Measurements from ENCODE around the gene MARCO.

DNA sequence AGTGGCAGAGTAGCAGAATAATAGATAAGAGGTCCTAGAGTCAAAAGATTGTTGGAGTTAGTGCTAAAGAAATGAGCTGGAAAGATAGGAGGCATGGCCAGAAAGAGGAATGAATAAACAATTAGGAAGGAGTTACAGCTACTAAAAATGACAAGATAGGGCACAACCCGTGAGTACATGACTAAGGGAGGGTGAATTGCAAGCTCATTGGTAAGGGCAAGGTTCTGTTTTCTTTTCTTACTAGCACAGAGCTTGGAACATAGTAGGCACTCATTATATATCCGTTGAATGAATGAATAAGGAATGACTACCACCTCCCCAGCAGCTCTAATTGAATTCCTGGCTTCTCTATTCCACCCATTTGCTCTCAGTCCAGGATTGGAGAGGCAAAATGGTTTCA is 5.7 kb upstream of the MARCO start:
- TF ChIP-seq, protein P1, sequence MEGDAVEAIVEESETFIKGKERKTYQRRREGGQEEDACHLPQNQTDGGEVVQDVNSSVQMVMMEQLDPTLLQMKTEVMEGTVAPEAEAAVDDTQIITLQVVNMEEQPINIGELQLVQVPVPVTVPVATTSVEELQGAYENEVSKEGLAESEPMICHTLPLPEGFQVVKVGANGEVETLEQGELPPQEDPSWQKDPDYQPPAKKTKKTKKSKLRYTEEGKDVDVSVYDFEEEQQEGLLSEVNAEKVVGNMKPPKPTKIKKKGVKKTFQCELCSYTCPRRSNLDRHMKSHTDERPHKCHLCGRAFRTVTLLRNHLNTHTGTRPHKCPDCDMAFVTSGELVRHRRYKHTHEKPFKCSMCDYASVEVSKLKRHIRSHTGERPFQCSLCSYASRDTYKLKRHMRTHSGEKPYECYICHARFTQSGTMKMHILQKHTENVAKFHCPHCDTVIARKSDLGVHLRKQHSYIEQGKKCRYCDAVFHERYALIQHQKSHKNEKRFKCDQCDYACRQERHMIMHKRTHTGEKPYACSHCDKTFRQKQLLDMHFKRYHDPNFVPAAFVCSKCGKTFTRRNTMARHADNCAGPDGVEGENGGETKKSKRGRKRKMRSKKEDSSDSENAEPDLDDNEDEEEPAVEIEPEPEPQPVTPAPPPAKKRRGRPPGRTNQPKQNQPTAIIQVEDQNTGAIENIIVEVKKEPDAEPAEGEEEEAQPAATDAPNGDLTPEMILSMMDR (IDR thresholded peaks at IDR 0.05): no peak
- TF ChIP-seq SIN3A (IDR thresholded peaks at IDR 0.05; ENCODE audit: borderline replicate concordance, low read depth, low read length) (no peak), EP300 (IDR thresholded peaks at IDR 0.05; ENCODE audit: borderline replicate concordance in 1 of 2, low read depth in 1 of 2, low read length in 1 of 2) (no peak), POLR2AphosphoS5 (IDR thresholded peaks at IDR 0.05; ENCODE audit: low read depth, low read length) (no peak), MXI1 (IDR thresholded peaks at IDR 0.05; ENCODE audit: low read depth, low read length) (no peak), NFIC (IDR thresholded peaks at IDR 0.05; ENCODE audit: borderline replicate concordance) (no peak), CHD2 (IDR thresholded peaks at IDR 0.05; ENCODE audit: low read length, partially characterized antibody) (no peak), GABPA (IDR thresholded peaks at IDR 0.05; ENCODE audit: low read depth) (no peak), YY1 (IDR thresholded peaks at IDR 0.05; ENCODE audit: low read depth) (no peak)

Measured in SK-N-SH (cell line).